HG03558 (cell line): ENCODE data around the gene OR2T34.
"Not testable (repeated sequence)": the region's sequence is repeated elsewhere in the genome, so short reads cannot be mapped to it uniquely, and the experiment has no call there.

ENCODE experiments used
- ATAC-seq: cut with Tn5 transposase; IDR thresholded peaks from one replicate; pipeline ENCODE4 v1.9.1; 2021; ENCODE audit warnings: moderate number of reproducible peaks; ENCODE audit not compliant: unreplicated experiment; ENCODE audit errors: extremely low read depth

OR2T34 gene, protein sequence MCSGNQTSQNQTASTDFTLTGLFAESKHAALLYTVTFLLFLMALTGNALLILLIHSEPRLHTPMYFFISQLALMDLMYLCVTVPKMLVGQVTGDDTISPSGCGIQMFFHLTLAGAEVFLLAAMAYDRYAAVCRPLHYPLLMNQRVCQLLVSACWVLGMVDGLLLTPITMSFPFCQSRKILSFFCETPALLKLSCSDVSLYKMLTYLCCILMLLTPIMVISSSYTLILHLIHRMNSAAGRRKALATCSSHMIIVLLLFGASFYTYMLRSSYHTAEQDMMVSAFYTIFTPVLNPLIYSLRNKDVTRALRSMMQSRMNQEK

DNA sequence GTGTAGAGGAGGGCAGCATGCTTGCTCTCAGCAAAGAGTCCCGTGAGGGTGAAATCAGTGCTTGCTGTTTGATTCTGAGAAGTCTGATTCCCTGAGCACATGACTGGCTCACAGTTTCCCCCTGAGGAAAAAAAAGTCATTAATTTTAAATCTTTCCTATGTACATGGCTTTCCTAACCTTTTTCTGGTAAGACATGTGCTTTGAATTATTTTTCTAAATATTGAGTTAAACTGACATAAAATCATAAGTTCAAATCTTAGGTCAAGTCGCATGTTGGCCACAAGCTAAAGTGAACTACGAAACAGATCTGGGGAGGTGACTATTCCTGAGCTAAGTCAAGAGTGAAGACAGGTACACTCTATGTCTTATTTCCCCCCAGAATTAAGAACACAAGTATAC, at the start of gene OR2T34:
OR2T34 (minus strand) TSS at position 101 of the 400 bp plus-strand sequence; CDS start at position 101, 0 bp downstream.
- ATAC-seq: not testable (repeated sequence)

DNA sequence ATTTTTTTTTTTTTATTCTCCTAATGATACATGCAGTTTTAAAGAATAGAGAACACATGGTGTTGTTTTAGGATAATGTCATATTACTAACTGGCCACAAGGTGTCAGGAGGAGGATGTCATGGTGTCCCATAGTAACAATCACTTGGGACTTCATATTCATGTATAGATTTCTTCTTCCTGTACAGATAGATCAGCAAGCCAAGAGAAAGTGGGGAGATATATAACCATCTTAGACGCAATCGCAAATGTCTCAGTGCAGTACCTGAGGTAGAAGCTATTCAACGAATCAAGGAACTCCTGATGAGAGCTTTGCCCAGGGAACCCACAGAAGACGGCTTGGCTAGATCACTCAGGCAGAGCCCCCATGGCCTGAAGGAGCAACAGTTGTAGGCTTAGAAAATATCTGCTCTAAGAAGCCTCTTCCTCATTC, 48.0 kb upstream of the OR2T34 start:
- ATAC-seq: peak; percentile 76

DNA sequence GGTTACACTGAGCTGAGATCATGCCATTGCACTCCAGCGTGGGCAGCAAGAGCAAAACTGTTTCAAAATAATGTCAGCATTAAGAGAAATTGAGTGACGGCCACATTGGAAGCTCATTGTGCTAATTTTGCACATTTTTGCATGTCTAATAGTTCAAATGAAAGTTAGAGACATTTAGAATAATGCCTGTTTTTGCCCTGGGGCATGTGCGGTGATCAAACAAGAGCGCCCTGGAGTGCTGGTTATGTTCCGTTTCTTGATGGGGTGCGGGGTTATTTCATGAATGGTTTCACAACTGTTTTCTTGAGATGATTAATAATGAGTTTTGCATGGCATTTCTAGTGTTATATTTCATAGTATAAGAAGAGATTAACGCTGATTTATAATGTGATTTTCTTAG, 47.2 kb upstream of the OR2T34 start:
- ATAC-seq: no peak

DNA sequence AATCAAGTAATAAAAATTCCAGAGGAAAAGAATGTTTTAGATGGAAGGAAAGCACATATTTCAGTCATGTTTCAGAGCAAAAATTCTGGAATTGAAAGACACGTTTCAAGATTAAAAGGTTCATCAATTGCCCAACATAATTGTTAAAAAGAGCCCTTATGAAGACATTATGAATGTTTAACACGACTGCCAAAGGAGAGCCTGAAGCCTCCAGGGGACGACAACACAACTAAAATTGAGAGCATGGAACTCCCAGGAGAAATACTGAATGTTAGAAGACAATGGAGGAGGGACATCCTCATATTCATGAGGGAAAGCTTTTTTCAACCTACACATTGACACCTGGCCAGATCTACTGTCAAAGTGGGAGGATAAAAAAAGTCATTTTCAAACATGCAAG, 44.3 kb upstream of the OR2T34 start:
- no peak for ATAC-seq

DNA sequence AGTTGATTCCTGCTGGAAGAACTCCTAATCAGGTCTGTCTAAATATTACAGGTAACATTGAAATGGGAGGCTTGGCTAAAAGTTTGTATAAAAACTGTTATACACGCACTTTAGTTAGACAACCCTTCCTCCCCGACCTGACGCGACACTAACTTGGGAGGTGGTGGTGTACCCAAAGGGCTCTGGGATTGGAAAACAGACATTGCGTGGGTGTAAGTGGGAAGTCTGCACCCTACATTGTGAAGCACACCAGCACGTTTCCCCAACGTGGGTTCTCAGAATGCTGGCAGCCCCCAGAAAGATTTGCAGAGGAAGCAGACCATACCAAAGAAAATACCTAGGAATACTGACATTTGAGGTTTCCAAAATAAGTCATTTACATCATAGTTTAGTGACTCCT, 43.6 kb upstream of the OR2T34 start:
- ATAC-seq: no peak

DNA sequence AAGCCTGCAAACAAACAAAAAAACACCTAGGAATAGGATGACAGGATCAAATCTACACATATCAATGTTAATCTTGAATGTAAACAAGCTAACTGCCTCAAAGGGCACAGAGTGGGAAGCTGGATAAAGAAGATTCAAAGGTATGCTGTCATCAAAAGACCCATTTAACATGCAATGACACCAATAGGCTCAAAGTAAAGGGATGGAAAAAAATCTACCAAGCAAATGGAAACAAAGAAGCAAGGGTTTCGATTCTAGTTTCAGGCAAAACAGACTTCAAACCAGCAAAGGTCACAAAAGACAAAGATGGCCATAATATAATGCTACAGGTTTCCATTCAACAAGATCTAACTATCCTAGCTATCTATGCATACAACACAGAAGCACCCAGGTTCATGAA, 39.2 kb upstream of the OR2T34 start:
- ATAC-seq: no peak

DNA sequence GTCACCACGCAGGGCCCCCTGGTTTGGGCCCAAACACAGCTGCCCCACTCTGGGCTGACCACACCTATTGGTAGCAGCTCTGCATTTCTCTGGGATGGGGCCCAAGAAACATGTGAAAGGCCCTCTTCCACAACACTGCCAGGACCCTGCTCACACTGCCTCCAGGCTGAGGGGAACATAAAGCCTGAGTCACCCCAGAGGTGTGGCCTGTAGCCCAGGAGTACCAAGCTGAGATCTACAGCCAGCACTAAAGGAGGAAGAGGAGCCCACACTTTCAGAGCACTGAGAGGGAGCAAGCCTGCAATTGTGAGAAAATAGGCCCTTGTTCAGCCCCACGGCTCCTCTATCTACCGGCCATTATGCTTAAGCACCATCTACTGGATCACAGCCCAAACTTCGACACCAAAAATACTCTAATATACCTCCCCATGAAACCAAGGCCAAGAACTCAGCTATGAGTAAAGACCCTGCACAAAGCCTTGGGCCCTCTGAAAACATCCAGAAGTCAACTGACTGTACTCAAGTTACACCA, 37.4 kb upstream of the OR2T34 start:
- no peak for ATAC-seq

DNA sequence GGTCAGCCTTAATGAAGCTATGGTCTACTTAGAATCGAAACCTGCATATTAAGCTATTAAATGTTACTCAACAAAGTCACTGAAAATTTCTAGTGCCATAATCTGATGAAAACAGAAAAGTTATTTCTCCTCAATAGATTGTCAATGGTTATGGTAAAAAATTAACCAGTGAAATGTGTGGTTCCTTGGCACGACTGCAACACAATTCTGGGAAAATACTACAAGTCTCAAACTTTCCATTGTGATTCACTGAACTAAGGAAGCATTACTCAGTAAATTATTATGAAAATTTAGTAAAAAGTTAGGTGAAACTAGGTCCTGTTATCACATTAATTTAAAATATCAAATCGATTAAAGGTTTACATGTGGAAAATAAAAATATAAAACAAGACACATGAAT, 35.7 kb upstream of the OR2T34 start:
- no peak for ATAC-seq

DNA sequence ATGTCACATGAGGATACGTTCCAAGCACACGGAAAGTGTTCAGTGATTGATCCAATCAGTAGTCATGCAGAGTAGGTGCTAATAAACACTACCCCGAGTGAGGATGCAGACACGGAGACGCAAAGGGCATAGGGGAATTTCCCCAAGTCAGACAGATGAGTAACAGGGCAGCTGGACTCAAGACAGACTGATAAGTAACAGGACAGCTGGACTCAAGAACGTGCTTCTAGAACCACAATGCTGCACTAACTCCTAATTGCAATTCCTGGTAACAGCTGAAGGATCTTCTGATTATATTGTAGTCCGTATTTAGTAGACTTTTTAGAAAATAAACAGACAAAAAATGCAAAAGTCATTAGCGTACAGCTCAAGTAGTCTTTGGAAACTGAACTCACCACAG, 24.8 kb upstream of the OR2T34 start:
- ATAC-seq: no peak

DNA sequence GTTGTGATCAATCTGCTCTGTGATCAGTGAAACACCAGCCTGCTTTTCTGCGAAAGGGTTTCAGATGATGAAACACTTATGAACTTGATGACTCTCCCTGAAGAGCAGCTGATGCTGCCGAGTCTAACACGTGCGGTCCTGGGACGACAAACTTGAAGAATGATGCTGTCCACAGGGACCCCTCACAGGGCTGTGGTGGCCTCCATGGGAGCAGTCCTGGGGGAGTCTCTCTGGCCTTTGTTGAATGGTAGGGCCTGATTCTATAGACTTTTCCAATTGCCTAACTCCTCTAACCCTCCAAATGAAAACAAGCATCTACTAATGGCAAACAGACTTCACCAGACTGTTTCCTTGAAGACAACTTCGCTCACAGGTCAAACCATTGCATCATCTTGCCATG, 23.0 kb upstream of the OR2T34 start, which contains the start of gene OR2T10:
OR2T10 (minus strand) TSS at position 112 of the 400 bp plus-strand sequence. CDS start 3,932 bp downstream, outside the sequence.
- no peak for ATAC-seq

DNA sequence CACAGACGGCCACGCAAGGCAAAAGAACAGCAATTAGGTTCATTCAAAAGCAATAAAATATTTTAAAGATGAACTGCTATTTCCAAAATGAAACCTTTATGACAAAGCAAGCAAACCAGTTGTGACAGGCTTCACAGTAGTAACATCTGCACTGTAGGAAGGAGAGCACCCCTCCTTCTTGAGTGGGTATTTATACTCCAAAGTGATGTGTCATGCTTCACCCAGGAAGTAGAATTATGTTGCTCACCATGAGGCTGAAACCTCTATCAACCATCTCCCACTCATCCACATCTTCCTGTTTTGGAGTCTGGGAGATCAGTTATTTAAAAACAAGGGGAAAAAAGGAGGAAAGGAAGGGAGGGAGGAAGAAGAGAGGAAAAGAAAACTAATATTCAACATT, 22.1 kb upstream of the OR2T34 start:
- no peak for ATAC-seq

DNA sequence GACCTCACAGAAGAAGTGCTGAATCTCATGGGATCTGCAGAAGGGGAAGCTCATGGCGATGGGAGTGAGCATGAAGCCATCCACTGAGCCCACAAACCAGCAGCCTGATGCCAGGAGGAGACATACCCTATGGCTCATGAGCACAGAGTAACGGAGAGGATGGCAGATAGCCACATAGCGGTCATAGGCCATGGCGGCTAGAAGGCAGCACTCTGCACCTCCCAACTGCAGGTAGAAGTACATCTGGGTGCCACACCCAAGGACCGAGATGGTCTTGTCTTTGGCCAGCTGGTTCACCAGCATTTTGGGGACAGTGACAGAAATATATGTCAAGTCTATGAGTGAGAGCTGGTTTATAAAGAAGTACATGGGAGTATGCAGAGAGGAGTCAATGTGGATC, 18.7 kb upstream of the OR2T34 start:
- no peak for ATAC-seq

DNA sequence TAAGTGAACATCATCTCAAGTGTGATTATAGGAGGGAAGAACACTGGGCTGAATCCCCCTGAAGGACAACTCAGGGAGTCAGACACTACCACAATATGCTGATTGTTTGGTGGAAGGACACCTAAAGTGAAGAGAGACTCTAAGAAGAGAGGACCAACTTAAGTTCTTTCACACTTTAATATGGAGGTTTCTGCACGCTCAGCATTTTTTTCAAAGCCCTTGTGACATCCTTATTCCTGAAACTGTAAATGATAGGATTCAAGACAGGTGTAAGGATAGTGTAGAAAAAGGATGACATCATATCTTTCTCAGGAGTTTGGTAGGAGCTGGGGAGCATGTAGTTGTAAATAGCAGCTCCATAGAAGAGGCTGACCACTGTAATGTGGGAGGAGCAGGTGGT, 18.1 kb upstream of the OR2T34 start:
- ATAC-seq: no peak

DNA sequence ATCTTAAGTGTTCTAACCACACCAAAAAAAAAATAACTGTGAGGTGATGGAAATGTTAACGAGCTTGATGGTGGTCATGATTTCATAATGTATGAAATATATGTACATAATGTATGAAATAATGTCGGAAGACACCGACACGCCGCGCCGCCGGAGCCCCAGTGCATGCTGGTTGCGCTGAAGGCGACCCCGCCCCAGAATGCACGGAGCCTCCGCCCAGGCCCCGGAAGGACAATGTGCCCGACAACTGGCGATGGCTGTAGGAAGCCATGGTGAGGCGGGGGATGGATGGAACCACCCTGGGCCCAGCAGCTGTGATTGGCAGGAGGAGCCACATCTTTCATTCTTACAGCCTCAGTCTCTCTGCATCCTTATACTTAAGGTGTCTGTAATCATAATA, 15.5 kb upstream of the OR2T34 start:
- no peak for ATAC-seq

DNA sequence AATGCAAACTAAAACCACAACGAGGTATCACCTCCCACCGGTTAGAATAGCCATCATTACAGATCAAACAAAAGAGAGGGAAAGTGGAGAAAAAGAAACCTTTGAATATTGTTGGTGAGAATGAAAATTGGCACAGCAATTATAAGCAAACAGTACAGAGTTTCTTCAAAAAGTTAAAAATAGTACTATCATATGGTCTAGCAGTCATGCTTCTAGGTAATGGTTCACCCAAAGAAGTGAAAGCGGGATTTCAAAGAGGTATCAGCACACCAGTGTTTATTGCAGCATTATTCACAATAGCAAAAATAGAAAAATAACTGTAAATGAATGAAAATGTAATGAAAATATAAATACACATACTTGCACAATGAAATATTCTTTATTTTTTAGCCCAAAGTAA, 14.8 kb upstream of the OR2T34 start:
- no peak for ATAC-seq

DNA sequence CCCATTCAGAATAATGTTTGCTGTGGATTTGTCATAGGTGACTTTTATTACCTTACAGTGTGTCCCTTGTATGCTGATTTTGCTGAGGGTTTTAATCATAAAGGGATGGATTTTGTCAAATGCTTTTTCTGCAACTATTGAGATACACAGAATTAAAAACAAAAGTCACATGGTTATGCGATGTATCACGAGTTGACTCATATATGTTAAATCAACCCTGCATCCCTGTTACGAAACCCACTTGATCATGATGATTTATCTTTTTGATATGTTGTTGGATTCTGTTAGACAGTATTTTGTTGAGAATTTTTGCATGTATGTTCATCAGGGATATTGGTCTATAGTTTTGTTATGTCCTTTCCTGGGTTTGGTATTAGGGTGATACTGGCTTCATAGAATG, 10.7 kb upstream of the OR2T34 start:
- no peak for ATAC-seq

DNA sequence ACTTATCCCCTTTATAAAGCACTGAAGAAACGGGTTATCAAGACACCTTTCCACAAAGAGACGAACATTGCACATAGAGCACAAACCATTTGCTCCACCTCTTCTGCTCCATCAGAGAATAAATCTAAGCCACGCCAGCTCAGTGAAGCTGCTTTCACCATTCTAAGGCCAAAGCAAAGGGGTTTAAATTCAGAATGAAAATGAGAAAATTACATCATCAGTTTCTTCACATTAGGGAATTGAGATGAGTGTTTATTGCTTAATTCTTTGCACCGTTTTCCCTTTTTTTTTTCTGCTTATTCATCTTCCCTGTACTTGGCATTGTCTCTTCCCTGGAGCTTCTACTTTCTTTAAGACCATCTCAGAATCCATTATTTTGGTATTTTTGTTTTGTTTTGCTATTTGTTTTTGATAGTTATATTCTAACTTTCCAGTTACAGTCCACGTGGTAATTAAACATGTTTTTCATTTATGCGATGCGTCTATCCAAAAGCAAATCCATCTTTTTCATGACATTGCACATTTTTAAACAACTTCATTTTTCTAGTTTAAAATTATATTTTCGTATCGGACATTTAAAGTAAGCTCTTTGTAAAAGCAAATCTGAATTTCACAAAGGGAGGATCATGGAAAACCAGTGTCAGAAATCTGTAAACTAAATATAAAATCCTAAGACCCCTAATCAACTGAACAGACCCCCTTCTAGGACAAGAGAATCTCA, 1.9 kb upstream of the OR2T34 start:
- ATAC-seq: no peak

DNA sequence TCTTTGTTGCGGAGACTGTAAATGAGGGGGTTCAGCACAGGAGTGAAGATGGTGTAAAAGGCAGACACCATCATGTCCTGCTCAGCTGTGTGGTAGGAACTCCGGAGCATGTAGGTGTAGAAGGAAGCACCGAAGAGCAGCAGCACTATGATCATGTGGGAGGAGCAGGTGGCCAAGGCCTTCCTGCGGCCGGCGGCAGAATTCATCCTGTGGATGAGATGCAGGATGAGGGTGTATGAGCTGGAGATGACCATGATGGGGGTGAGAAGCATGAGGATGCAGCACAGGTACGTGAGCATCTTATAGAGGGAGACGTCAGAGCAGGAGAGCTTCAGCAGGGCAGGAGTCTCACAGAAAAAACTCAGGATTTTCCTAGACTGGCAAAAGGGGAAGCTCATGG, 701 bp downstream of the OR2T34 start:
- not testable (repeated sequence) for ATAC-seq

DNA sequence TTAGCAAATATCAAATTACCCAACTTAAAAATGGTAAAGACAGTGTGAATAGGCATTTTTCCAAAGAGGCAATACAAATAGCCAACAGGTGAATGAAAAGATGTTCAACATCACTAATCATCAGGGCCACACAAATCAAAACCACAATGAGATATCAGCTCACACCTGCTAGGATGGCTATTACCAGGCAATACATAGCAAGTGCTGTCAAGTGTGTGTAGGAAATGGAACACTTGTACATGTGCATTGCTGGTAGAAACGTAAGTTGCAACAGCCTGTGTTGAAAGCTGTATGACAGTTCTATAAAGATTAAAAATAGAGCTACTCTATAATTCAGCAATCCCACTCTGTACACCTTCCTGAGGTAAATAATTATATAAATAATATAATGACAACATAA, 2.5 kb downstream of the OR2T34 start:
- ATAC-seq: peak; percentile 96

DNA sequence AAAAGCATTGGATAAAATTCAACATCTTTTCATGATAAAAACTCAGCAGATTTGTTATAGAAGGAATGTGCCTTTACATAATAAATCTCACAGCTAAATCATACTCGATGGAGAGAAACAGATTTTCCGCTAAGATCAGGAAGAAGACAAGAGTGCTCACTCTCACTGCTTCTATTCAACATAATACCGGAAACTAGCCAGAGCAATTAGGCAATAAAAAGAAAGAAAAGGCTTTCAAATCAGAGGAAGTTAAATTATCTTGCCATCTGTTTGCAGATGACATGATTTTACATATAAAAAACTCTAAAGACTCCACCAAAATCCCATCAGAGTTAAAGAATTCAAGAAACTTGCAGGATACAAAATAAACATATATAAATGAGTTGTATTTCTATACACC, 3.7 kb downstream of the OR2T34 start:
- not testable (repeated sequence) for ATAC-seq

DNA sequence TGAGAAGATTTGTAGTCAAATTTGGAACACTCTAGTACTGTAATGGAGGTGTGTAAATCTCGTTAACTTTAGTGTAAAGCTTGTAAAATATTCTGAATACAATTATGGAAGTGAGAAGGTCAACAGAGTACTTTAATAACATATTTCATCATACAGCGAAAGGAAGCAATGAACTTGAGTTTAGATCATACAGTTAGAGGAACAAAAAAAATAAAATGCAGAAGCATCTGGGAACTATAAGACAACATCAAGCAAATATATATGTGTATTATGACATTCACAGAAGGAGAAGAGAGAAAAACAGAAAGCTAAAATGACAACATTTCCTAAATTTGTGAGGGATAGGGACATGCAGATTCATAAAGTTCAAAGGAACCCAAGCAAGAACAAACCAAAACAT, 5.5 kb downstream of the OR2T34 start:
- ATAC-seq: not testable (repeated sequence)
